Spleen (tissue), 11 donors: ENCODE measurements around the gene CFD. TPM values are rescaled to one million over a fixed set of nuclear protein-coding genes. Genes with fewer than 3 reads are reported as not detected.
"Not testable (repeated sequence)": the region's sequence is repeated elsewhere in the genome, so short reads cannot be mapped to it uniquely, and the experiment has no call there.

Experiments
- DNase-seq: peaks from one replicate; pipeline ENCODE4 v3.0.0-alpha.2; 2020
- H3K27ac ChIP-seq, 8 donors: fragments of 200-600 bp; sonication (generic) in 7 of 8; 1 replicate in 4 of 8; 2 replicates in 4 of 8; pipeline versions ENCODE4 v1.5.0 to v1.8.0; 2016 to 2021; ENCODE audit warnings: inconsistent platforms in 4 of 8, mild to moderate bottlenecking in 4 of 8, moderate library complexity in 1 of 8
- H3K27me3 ChIP-seq, 7 donors: fragments of 200-600 bp; sonication (generic) in 6 of 7; replicated peaks in 1 of 7; 1 replicate in 4 of 7; 2 replicates in 3 of 7; pipeline versions ENCODE4 v1.5.0 to v1.8.0; 2016 to 2021; ENCODE audit warnings: inconsistent platforms in 3 of 7, mild to moderate bottlenecking in 1 of 7
- H3K36me3 ChIP-seq, 6 donors: fragments of 200-600 bp; sonication (generic) in 5 of 6; 1 replicate in 4 of 6; 2 replicates in 2 of 6; pipeline versions ENCODE4 v1.5.0 to v1.8.0; 2016 to 2021; ENCODE audit warnings: inconsistent platforms in 2 of 6
- H3K4me1 ChIP-seq, 6 donors: fragments of 200-600 bp; sonication (generic) in 5 of 6; 1 replicate in 3 of 6; 2 replicates in 3 of 6; pipeline versions ENCODE4 v1.5.0 to v1.8.0; 2016 to 2021; ENCODE audit warnings: inconsistent platforms in 3 of 6
- H3K4me3 ChIP-seq, 8 donors: fragments of 200-600 bp; sonication (generic) in 7 of 8; 1 replicate in 4 of 8; 2 replicates in 4 of 8; pipeline versions ENCODE4 v1.5.0 to v1.8.0; 2016 to 2021; ENCODE audit warnings: inconsistent platforms in 4 of 8, mild to moderate bottlenecking in 4 of 8, moderate library complexity in 2 of 8
- H3K9me3 ChIP-seq, 8 donors: fragments of 200-600 bp; sonication (generic) in 7 of 8; 1 replicate in 4 of 8; 2 replicates in 4 of 8; pipeline versions ENCODE4 v1.5.0 to v1.8.0; 2016 to 2021; ENCODE audit warnings: inconsistent platforms in 4 of 8
- POLR2A ChIP-seq, 3 donors: fragments of 450-650 bp; IDR thresholded peaks; one replicate each; pipeline ENCODE4 v1.5.1; 2017; ENCODE audit warnings: antibody characterized with exemption in 3 of 3, mild to moderate bottlenecking in 1 of 3
- POLR2AphosphoS5 ChIP-seq, 3 donors: sonication (generic); formaldehyde crosslinking; IDR thresholded peaks; one replicate each; pipeline ENCODE4 v1.5.1; 2017; ENCODE audit warnings: antibody characterized with exemption in 3 of 3
- WGBS, 5 donors: extraction: QIAGEN DNeasy Blood & Tissue Kit in 3 of 5; methylation state at CpG; one replicate each; pipeline versions ENCODE4 v1.1.5 to v1.1.7; 2013 to 2018; 5-methylcytosine and 5-hydroxymethylcytosine counted together
- intact Hi-C: fragments of 100-400 bp; cut with DNase I; formaldehyde crosslinking; loops from one replicate; pipeline ENCODE4 v1.15.0; 2023; ENCODE audit warnings: low total_unique reads
- polyA plus RNA-seq, 3 donors: library from polyadenylated mRNA; stranded (reverse); fragments of 200-250 nt; gene quantifications; one replicate each; pipeline ENCODE4 v1.2.1, GENCODE V29; 2013
- total RNA-seq, 7 donors: library from RNA; depleted of rRNA in 3 of 7; stranded (reverse); fragments of >200 nt in 3 of 7; fragmentation: NEBNext Ultra II Directional in 4 of 7; extraction: Animal tissue kit (Norgen Biotek cat#: 25700) in 4 of 7; gene quantifications; one replicate each; pipeline versions ENCODE4 v1.1.0 to v1.2.1, GENCODE V29; 2016 to 2021
- TF ChIP-seq, protein P1 (sequence below), 11 experiments: fragments of 200-600 bp in 7 of 11; fragments of 450-650 bp in 4 of 11; sonication (generic) in 4 of 11; IDR thresholded peaks in 8 of 11; conservative IDR thresholded peaks in 3 of 11; 1 replicate in 7 of 11; 2 replicates in 4 of 11; pipeline versions ENCODE4 v1.4.0 to v1.8.0; 2016 to 2021; ENCODE audit warnings: antibody characterized with exemption in 11 of 11, inconsistent platforms in 4 of 11, mild to moderate bottlenecking in 1 of 11
- donor health status: healthy with polysubstance abuse.
- donor health status: DM: no; HTN: no; CAD: no; lungs with moderate emphysema.
- donor health status: DM: no; HTN: no; CAD: no.
- donor health status: Bipolar disorder and iron deficiency.
- donor health status: healthy.
- donor health status: DM: no; HTN: no; CAD: no.
- donor health status: DM: yes; HTN: yes; CAD: no.

CFD gene
- total and polyA plus RNA-seq, 10 donors: 6.6 to 59.5 (median 24.2) TPM

DNA sequence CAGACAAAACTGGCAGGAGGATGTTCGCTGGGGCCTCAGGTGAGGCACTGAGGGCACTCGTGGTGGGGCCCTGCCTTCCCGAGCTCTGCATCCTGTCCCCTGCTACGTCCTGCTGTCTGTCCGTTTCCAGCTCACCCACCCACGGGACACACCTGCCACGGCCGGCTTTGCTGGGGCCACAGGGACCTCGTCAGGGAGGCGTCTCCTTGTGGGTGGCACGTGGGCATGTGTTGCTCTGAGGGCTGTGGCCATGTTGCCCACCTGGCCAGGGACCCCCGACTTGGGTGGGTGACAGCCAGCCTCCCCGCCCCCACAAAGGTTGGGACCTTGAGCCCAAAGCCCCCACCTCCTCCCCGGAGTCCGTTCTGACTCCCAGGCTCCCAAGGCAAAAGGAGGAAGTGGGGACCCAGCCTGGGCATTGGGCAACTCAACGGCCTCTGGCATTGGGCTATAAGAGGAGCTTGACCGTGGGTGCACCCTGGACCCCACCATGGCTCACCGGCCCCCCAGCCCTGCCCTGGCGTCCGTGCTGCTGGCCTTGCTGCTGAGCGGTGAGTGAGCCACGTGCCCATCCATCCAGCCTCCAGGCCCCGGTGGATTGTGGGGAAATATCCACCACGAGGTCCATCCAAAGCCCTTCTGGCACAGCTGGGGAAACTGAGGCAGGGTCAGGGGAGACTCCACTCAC, 18.8 kb upstream of the CFD start, which contains the start of gene PRTN3:
Gene PRTN3, plus strand, starts transcription at position 481 of the 688 bp plus-strand sequence. Its CDS starts 10 bp downstream, at position 491.
- H3K27ac ChIP-seq: no peak within 1 kb of the TSS
- peak; percentile 88 for DNase-seq
- peaks cover 3 to 92% (median 38%) of the 10 kb centered on the region in 7 donors for H3K27me3 ChIP-seq
- peaks cover 0 to 55% (median 21%) of the 10 kb centered on the region in 6 donors for H3K4me1 ChIP-seq
- H3K9me3 ChIP-seq: no peaks in the 10 kb centered on the region
- H3K36me3 ChIP-seq: no peaks in the 10 kb centered on the region
- H3K4me3 ChIP-seq: no peak within 1 kb of the TSS
- TF ChIP-seq POLR2AphosphoS5 (IDR thresholded peaks at IDR 0.05): no peak
- intact Hi-C loops: no loop called here
- WGBS, 5 donors: 37 to 63% (median 45%) methylated on average over 7 to 24 of the region's 24 CpGs

DNA sequence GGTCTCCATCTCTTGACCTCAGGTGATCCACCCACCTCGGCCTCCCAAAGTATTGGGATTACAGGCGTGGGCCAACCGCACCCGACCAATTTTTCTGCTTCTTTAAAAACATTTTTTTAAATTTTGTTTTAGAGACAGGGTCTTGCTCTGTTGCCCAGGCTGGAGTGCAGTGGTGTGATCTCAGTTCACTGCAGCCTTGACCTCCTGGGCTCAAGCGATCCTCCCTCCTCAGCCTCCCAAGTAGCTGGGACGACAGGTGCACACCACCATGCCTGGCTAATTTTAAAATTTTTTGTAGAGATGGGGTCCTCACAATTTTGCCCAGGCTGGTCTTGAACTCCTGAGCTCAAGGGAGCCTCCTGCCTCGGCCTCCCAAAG, 16.7 kb upstream of the CFD start:
- 72 to 89% (median 81%) methylated on average over 6 to 7 of the region's 7 CpGs for WGBS, 5 donors
- H3K4me3 ChIP-seq, DNase-seq, H3K9me3 ChIP-seq, H3K36me3 ChIP-seq, intact Hi-C loops, H3K27ac ChIP-seq: not testable (repeated sequence)
- peaks cover 0 to 62% (median 26%) of the 10 kb centered on the region in 6 donors for H3K4me1 ChIP-seq
- peaks cover 3 to 95% (median 51%) of the 10 kb centered on the region in 7 donors for H3K27me3 ChIP-seq

DNA sequence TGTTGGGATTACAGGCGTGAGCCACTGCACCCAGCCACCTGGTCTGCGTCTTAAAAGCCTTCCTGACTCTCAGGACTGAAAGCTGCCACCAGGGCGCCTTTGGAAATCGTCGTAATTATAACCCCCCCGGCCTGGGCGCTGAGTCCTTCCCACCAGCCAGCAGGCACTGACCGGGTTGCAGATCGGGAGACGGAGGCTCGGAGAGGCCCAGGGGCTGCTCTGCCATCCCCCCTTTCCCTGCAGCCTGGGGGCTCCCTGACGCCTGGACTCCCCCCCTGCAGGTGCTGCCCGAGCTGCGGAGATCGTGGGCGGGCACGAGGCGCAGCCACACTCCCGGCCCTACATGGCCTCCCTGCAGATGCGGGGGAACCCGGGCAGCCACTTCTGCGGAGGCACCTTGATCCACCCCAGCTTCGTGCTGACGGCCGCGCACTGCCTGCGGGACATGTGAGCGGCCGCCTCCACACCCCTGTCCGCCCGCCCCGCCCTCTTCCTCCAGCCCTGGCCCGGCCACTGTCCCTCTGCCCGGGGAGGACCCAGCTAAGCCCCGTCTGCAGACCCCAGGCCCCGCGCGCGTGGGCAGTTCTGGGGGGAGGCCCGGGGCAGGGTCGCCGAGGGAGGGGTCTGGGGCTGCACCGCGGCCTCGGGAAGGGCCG, 16.2 kb upstream of the CFD start:
- Histone ChIP-seq H3K27ac (peak overlapping the region in 2 of 8 donors; percentile 7 to 13), H3K4me3 (peak overlapping the region in 5 of 8 donors; percentile 12 to 46 (median 22)), H3K27me3 (peaks cover 3 to 97% (median 56%) of the 10 kb centered on the region in 7 donors), H3K9me3 (no peaks in the 10 kb centered on the region), H3K4me1 (peaks cover 0 to 67% (median 28%) of the 10 kb centered on the region in 6 donors), H3K36me3 (no peaks in the 10 kb centered on the region)
- 5 to 43% (median 9%) methylated on average over 1 to 46 of the region's 46 CpGs for WGBS, 5 donors
- TF ChIP-seq POLR2A (IDR thresholded peaks at IDR 0.05): no peak
- TF ChIP-seq POLR2AphosphoS5 (IDR thresholded peaks at IDR 0.05): peak in 1 of 3 donors; percentile 38
- TF ChIP-seq, protein P1, sequence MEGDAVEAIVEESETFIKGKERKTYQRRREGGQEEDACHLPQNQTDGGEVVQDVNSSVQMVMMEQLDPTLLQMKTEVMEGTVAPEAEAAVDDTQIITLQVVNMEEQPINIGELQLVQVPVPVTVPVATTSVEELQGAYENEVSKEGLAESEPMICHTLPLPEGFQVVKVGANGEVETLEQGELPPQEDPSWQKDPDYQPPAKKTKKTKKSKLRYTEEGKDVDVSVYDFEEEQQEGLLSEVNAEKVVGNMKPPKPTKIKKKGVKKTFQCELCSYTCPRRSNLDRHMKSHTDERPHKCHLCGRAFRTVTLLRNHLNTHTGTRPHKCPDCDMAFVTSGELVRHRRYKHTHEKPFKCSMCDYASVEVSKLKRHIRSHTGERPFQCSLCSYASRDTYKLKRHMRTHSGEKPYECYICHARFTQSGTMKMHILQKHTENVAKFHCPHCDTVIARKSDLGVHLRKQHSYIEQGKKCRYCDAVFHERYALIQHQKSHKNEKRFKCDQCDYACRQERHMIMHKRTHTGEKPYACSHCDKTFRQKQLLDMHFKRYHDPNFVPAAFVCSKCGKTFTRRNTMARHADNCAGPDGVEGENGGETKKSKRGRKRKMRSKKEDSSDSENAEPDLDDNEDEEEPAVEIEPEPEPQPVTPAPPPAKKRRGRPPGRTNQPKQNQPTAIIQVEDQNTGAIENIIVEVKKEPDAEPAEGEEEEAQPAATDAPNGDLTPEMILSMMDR (IDR thresholded peaks at IDR 0.05 in 8 of 11, conservative IDR thresholded peaks at IDR 0.05 in 3 of 11): no peak
- intact Hi-C loops: no loop called here
- peak; percentile 86 for DNase-seq

DNA sequence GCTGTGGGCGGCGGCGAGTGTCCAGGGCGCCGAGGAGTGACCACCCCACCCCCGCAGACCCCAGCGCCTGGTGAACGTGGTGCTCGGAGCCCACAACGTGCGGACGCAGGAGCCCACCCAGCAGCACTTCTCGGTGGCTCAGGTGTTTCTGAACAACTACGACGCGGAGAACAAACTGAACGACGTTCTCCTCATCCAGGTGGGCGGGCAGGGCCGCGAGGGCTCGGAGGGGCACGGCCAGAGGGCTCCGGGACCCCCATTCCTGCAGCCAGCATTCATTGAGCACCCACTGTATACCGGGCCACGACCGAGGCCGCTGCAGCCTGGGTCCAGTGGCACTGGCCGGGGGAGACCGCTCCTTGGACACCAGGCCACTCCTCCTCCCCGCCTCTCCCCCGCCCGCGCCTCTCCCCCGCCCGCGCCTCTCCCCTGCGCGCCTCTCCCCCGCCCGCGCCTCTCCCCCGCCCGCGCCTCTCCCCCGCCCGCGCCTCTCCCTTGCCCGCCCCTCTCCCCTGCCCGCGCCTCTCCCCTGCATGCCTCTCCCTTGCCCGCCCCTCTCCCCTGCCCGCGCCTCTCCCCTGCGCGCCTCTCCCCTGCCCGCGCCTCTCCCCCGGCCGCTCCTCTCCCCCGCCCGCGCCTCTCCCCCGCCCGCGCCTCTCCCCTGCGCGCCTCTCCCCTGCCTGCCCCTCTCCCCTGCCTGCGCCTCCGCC, 15.5 kb upstream of the CFD start:
- Histone ChIP-seq H3K4me3 (peak overlapping the region in 5 of 8 donors; percentile 12 to 46 (median 22)), H3K27ac (peak overlapping the region in 2 of 8 donors; percentile 7 to 31), H3K36me3 (no peaks in the 10 kb centered on the region), H3K4me1 (peaks cover 0 to 69% (median 31%) of the 10 kb centered on the region in 6 donors), H3K9me3 (no peaks in the 10 kb centered on the region), H3K27me3 (peaks cover 3 to 97% (median 58%) of the 10 kb centered on the region in 7 donors)
- DNase-seq: no peak
- TF ChIP-seq POLR2AphosphoS5 (IDR thresholded peaks at IDR 0.05) (no peak), POLR2A (IDR thresholded peaks at IDR 0.05) (no peak)
- TF ChIP-seq, protein P1 (IDR thresholded peaks at IDR 0.05 in 8 of 11, conservative IDR thresholded peaks at IDR 0.05 in 3 of 11): no peak
- intact Hi-C loops: no loop called here
- 5 to 57% (median 25%) methylated on average over 1 to 60 of the region's 70 CpGs for WGBS, 5 donors
